ENCODE measurements around the gene SEPTIN8. TPM values are rescaled to one million over a fixed set of nuclear protein-coding genes. Genes with fewer than 3 reads are reported as not detected.
A peak's percentile ranks its signal among the peaks of the same experiment; 100 is the strongest.

SEPTIN8 gene
- total and polyA plus RNA-seq, 2 of the 8 experiments (the other 6 are each of a cell fraction or from before 2014, with no cell fraction given) = 21.2 to 33.0 TPM

- H2AK5ac ChIP-seq (ENCODE audit: low read depth, low read length) = peak overlapping the region; percentile 46; the same call in 1 of the 2 replicates
- H3K36me3 ChIP-seq (ENCODE audit: control insufficient read depth in 2 of 4, insufficient read depth in 4 of 4, low read length in 3 of 4) = no peaks in the 10 kb centered on the region
- no peak overlapping the region for H2BK15ac ChIP-seq (ENCODE audit: low read length)
- no peak overlapping the region for H2AFZ ChIP-seq (ENCODE audit: low read length)
- no peak overlapping the region for H2BK5ac ChIP-seq (ENCODE audit: low read depth, low read length)
- no peak overlapping the region for H3K23ac ChIP-seq (ENCODE audit: insufficient read length)
- H3K4me1 ChIP-seq (replicated peaks in 1 of 4; ENCODE audit: control insufficient read depth in 3 of 4, insufficient read depth in 4 of 4, low read length in 3 of 4) = peaks cover 0 to 22% (median 5%) of the 10 kb centered on the region in 4 experiments; a peak in 5 of 7 replicates
- no peak overlapping the region for H3K18ac ChIP-seq (ENCODE audit: extremely low read depth, low read length)
- 0 out of 4 replicates have a peak overlapping the region, but pooled peaks of 1 of the 2 experiments have one; percentile 22 for H3K4me2 ChIP-seq (ENCODE audit: insufficient read depth in 1 of 2, low read depth in 2 of 2, low read length in 2 of 2)
- H3K9me3 ChIP-seq (ENCODE audit: insufficient read depth in 2 of 2, low read depth in 1 of 2, low read length in 1 of 2) = no peaks in the 10 kb centered on the region
- peak overlapping the region; percentile 17 for H2BK12ac ChIP-seq (ENCODE audit: low read depth, low read length)
- H2BK20ac ChIP-seq (ENCODE audit: low read length) = no peak overlapping the region
- peaks cover 3 to 13% of the 10 kb centered on the region in 2 experiments for H4K20me1 ChIP-seq (replicated peaks in 1 of 2; ENCODE audit: control insufficient read depth in 1 of 2, insufficient read depth in 2 of 2, low read length in 2 of 2)
- ChIA-PET POLR2A (ENCODE audit: partially characterized antibody) (interaction anchor here (1.2 kb wide), 1 partner anchor 10 kb away, joined by 4 read pairs; no protein-coding TSS in a partner anchor), CTCF (ENCODE audit: partially characterized antibody) (interaction anchor here (0.9 to 6.6 kb wide), 7 partner anchors 9 to 56 kb away, joined by 3 to 58 read pairs (median 4); partner anchors contain the start of gene CCNI2)
- peaks cover 0 to 28% (median 19%) of the 10 kb centered on the region in 4 experiments; a peak in 6 of 7 replicates for H3K27me3 ChIP-seq (replicated peaks in 1 of 4; ENCODE audit: control insufficient read depth in 3 of 4, extremely low read depth in 1 of 4, insufficient read depth in 3 of 4, low read length in 3 of 4)
- no peak for FAIRE-seq
- no peak overlapping the region for H3K27ac ChIP-seq (ENCODE audit: low read depth, low read length)
- H3K23me2 ChIP-seq (ENCODE audit: low read depth, low read length) = peaks cover 5% of the 10 kb centered on the region
- no peak overlapping the region for H2BK120ac ChIP-seq (replicated peaks; ENCODE audit: low read depth, low read length)
- H3K14ac ChIP-seq (ENCODE audit: insufficient read length) = no peak overlapping the region
- no peak overlapping the region for H3K4me3 ChIP-seq (ENCODE audit: extremely low read depth in 1 of 4, insufficient read depth in 2 of 4, low read depth in 3 of 4, low read length in 4 of 4)
- no peak overlapping the region for H4K8ac ChIP-seq (ENCODE audit: extremely low read depth, insufficient read depth, low read length)
- DNase-seq (ENCODE audit: low read depth in 1 of 2, low spot score in 2 of 2) = no peak
- H4K5ac ChIP-seq (ENCODE audit: insufficient read length, low read depth, low read length) = no peak overlapping the region
- no peak overlapping the region for H3K56ac ChIP-seq (replicated peaks; ENCODE audit: insufficient read length, low read depth, low read length)
- H4K91ac ChIP-seq (replicated peaks; ENCODE audit: insufficient read length, low read length) = no peak overlapping the region
- no peak overlapping the region for H3K4ac ChIP-seq (replicated peaks; ENCODE audit: insufficient read length, low read depth, low read length)
- H3K9ac ChIP-seq (replicated peaks in 1 of 4; ENCODE audit: extremely low read depth in 1 of 4, low read depth in 3 of 4, low read length in 3 of 4) = no peak overlapping the region
- peaks cover 4% of the 10 kb centered on the region for H3K79me1 ChIP-seq (ENCODE audit: low read depth, low read length)
- 98% methylated on average over 8 of the region's 8 CpGs; no CpG with 5 or more reads in 1 of the 2 experiments for WGBS, 2 experiments (ENCODE audit: extremely low coverage in 1 of 2, insufficient coverage in 1 of 2, insufficient read length in 1 of 2, insufficient replicate concordance in 2 of 2, low coverage in 1 of 2, low lambda C conversion rate in 2 of 2, missing lambda C conversion rate in 1 of 2)
- H3K79me2 ChIP-seq (ENCODE audit: control insufficient read depth in 1 of 2, insufficient read depth in 2 of 2, low read length in 2 of 2) = peaks cover 0 to 7% of the 10 kb centered on the region in 2 experiments; a peak in 1 of 4 replicates
- TF ChIP-seq SUZ12 (IDR thresholded peaks at IDR 0.05; ENCODE audit: low read length) (no peak), CBX5 (IDR thresholded peaks at IDR 0.05; ENCODE audit: low read depth, low read length) (no peak), E2F6 (IDR thresholded peaks at IDR 0.05) (no peak), SIX5 (IDR thresholded peaks at IDR 0.05; ENCODE audit: low read depth, low read length) (no peak), JUN (IDR thresholded peaks at IDR 0.05; ENCODE audit: low read depth, low read length) (no peak), CEBPB (IDR thresholded peaks at IDR 0.05; ENCODE audit: low read depth, low read length) (no peak), POLR2A (IDR thresholded peaks at IDR 0.05; ENCODE audit: control extremely low read depth in 1 of 2, low read depth in 2 of 2, low read length in 2 of 2) (no peak), NRF1 (IDR thresholded peaks at IDR 0.05; ENCODE audit: low read depth, low read length) (no peak), USF2 (IDR thresholded peaks at IDR 0.05; ENCODE audit: low read length) (no peak), EP300 (IDR thresholded peaks at IDR 0.05; ENCODE audit: borderline replicate concordance in 1 of 2, low read depth in 2 of 2, low read length in 2 of 2) (no peak)
Measured at GRCh38 chr5:132772291-132773070, 4.6 kb downstream of the SEPTIN8 start.

Data from H1 (cell line).